Prostate gland (tissue), 2 donors: ENCODE data around the gene PES1.

ENCODE experiments used
- POLR2AphosphoS5 ChIP-seq: sonication (generic); formaldehyde crosslinking; IDR thresholded peaks from one replicate; pipeline ENCODE4 v1.6.1; 2017; ENCODE audit warnings: antibody characterized with exemption
- TF ChIP-seq, protein P1 (sequence below), 4 experiments: fragments of 200-600 bp in 2 of 4; fragments of 450-650 bp in 2 of 4; sonication (generic) in 2 of 4; IDR thresholded peaks; 1 replicate in 3 of 4; 2 replicates in 1 of 4; pipeline ENCODE4 v1.5.1; 2016 to 2019; ENCODE audit warnings: antibody characterized with exemption in 4 of 4, mild to moderate bottlenecking in 2 of 4, moderate library complexity in 2 of 4

DNA sequence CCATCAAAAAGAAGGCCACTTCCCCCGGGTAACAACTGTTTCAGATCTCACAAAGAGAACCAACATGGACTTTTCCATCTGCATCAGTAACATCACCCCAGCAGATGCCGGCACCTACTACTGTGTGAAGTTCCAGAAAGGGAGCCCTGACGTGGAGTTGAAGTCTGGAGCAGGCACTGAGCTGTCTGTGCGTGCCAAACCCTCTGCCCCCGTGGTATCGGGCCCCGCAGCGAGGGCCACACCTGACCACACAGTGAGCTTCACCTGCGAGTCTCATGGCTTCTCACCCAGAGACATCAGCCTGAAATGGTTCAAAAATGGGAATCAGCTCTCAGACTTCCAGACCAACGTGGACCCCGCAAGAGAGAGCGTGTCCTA lies 48.9 kb downstream of the PES1 start:
- TF ChIP-seq, protein P1, sequence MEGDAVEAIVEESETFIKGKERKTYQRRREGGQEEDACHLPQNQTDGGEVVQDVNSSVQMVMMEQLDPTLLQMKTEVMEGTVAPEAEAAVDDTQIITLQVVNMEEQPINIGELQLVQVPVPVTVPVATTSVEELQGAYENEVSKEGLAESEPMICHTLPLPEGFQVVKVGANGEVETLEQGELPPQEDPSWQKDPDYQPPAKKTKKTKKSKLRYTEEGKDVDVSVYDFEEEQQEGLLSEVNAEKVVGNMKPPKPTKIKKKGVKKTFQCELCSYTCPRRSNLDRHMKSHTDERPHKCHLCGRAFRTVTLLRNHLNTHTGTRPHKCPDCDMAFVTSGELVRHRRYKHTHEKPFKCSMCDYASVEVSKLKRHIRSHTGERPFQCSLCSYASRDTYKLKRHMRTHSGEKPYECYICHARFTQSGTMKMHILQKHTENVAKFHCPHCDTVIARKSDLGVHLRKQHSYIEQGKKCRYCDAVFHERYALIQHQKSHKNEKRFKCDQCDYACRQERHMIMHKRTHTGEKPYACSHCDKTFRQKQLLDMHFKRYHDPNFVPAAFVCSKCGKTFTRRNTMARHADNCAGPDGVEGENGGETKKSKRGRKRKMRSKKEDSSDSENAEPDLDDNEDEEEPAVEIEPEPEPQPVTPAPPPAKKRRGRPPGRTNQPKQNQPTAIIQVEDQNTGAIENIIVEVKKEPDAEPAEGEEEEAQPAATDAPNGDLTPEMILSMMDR (IDR thresholded peaks at IDR 0.05), result no peak
- no peak for TF ChIP-seq POLR2AphosphoS5
